ENCODE data around the gene C1R. TPM values are rescaled to one million over a fixed set of nuclear protein-coding genes. Genes with fewer than 3 reads are reported as not detected.

The C1R gene
- total RNA-seq, 1 donor from 2014 or later, result 143 TPM

DNA sequence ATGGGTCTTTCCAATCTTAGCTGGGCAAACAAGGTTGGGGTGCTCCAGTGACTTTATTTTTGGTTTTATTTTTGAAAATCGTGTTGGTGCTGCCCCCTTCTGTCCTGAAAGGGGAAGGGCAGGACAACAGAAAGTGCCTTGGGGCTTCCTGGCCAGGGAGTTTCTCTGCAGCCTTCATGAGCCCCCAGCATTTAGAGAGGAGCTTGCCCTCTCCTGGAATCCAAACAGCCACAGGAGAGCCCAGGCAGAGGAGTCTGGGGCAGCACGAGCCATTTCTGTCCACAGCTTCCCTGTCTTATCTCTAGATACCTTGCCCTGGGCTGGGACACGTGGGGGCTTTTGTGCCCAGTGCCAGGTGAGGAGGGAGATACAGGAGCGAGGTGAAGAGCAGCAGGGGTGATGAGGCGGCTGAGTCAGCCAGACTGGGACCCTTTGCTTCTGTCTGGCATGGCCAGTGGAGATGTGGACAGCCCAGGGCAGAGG lies 21.2 kb upstream of the C1R start:
- TF ChIP-seq, protein P1, sequence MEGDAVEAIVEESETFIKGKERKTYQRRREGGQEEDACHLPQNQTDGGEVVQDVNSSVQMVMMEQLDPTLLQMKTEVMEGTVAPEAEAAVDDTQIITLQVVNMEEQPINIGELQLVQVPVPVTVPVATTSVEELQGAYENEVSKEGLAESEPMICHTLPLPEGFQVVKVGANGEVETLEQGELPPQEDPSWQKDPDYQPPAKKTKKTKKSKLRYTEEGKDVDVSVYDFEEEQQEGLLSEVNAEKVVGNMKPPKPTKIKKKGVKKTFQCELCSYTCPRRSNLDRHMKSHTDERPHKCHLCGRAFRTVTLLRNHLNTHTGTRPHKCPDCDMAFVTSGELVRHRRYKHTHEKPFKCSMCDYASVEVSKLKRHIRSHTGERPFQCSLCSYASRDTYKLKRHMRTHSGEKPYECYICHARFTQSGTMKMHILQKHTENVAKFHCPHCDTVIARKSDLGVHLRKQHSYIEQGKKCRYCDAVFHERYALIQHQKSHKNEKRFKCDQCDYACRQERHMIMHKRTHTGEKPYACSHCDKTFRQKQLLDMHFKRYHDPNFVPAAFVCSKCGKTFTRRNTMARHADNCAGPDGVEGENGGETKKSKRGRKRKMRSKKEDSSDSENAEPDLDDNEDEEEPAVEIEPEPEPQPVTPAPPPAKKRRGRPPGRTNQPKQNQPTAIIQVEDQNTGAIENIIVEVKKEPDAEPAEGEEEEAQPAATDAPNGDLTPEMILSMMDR (IDR thresholded peaks at IDR 0.05; ENCODE audit: borderline replicate concordance), result peak; percentile 91
- DNase-seq, result no peak
- Histone ChIP-seq H3K36me3 (no peaks in the 10 kb centered on the region), H3K27me3 (ENCODE audit: low read depth) (no peaks in the 10 kb centered on the region), H3K9me3 (replicated peaks) (no peaks in the 10 kb centered on the region), H3K4me3 (no peak overlapping the region), H3K27ac (replicated peaks) (no peak overlapping the region), H3K4me1 (peaks cover 18% of the 10 kb centered on the region)
- intact Hi-C loops (cut with micrococcal nuclease), result no loop called here

DNA sequence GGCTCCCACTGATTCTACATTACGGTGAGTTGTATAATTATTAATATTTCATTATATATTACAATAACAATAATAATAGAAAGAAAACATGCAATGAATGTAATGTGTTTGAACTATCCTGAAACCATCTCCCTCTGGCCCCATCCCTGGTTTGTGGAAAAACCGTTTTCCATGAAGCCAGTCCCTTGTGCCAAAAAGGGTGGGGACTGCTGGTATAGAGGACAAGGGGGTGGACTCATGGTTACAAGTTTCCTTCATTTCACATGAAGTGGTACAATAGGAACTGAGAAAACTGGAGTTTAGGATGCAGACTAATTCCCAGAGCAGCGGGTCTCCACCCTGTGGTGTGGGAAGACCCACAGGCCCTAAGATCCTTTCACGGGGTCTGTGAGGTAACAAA lies 19.8 kb upstream of the C1R start:
- intact Hi-C loops (cut with micrococcal nuclease), result no loop called here

DNA sequence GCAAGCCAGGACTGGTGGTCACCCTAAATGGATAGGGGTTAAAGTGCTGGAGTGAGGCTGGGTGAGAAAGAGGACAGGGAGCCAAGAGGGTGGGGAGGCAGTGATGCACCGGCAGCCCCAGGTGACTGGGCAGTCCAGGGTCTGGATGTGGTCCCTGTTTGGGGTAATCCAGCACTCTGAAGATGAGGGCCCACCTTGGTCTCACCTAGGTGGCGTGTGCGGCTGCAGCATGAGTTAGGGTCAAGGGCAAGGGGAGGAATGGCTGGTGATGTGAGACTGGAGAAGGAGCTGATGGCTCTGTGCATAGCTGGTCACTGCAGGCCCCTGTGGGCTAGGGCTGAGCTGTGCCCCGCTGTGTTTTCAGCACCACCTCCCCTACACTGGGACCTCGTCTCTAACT lies 18.4 kb upstream of the C1R start:
- intact Hi-C loops (cut with micrococcal nuclease), result no loop called here
- Histone ChIP-seq H3K4me1 (peaks cover 27% of the 10 kb centered on the region), H3K27me3 (ENCODE audit: low read depth) (no peaks in the 10 kb centered on the region), H3K9me3 (replicated peaks) (peaks cover 9% of the 10 kb centered on the region), H3K4me3 (no peak overlapping the region), H3K27ac (replicated peaks) (no peak overlapping the region), H3K36me3 (peaks cover 4% of the 10 kb centered on the region)
- TF ChIP-seq, protein P1 (IDR thresholded peaks at IDR 0.05; ENCODE audit: borderline replicate concordance), result no peak
- no peak for DNase-seq

More for the DNA sequence above, 19.8 kb upstream of the C1R start:
- no peaks in the 10 kb centered on the region for H3K9me3 ChIP-seq (replicated peaks)
- no peaks in the 10 kb centered on the region for H3K27me3 ChIP-seq (ENCODE audit: low read depth)
- no peaks in the 10 kb centered on the region for H3K36me3 ChIP-seq
- H3K4me1 ChIP-seq, result peaks cover 27% of the 10 kb centered on the region
- H3K4me3 ChIP-seq, result no peak overlapping the region
- no peak overlapping the region for H3K27ac ChIP-seq (replicated peaks)
- TF ChIP-seq, protein P1 (IDR thresholded peaks at IDR 0.05; ENCODE audit: borderline replicate concordance), result no peak
- no peak for DNase-seq

DNA sequence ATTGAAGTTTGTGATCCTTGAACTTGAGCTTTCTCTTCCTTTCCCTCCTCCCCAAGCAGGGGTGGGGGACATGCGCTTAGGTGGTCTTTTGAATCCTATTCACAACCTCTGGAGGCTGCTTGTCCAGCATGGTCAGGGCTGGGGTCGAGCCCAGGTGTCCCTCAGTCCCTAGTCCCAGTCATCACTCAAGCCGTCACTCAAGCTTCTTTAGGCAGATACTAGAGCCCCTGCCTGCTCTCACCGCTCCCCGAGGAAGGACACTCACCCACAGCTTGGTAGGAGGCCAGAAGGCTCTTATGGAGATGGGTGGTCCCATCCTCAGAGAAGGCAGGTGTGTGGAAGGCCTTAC lies 17.3 kb upstream of the C1R start:
- Histone ChIP-seq H3K9me3 (replicated peaks) (peaks cover 10% of the 10 kb centered on the region), H3K36me3 (peaks cover 4% of the 10 kb centered on the region), H3K4me1 (peaks cover 27% of the 10 kb centered on the region), H3K27ac (replicated peaks) (peak overlapping the region; percentile 93), H3K4me3 (peak overlapping the region; percentile 69), H3K27me3 (ENCODE audit: low read depth) (no peaks in the 10 kb centered on the region)
- TF ChIP-seq, protein P1 (IDR thresholded peaks at IDR 0.05; ENCODE audit: borderline replicate concordance), result no peak
- no peak for DNase-seq
- intact Hi-C loops (cut with micrococcal nuclease), result loop anchor here (5.0 kb wide), 1 partner anchor 47 kb away; the partner anchor contains the start of gene C1S

DNA sequence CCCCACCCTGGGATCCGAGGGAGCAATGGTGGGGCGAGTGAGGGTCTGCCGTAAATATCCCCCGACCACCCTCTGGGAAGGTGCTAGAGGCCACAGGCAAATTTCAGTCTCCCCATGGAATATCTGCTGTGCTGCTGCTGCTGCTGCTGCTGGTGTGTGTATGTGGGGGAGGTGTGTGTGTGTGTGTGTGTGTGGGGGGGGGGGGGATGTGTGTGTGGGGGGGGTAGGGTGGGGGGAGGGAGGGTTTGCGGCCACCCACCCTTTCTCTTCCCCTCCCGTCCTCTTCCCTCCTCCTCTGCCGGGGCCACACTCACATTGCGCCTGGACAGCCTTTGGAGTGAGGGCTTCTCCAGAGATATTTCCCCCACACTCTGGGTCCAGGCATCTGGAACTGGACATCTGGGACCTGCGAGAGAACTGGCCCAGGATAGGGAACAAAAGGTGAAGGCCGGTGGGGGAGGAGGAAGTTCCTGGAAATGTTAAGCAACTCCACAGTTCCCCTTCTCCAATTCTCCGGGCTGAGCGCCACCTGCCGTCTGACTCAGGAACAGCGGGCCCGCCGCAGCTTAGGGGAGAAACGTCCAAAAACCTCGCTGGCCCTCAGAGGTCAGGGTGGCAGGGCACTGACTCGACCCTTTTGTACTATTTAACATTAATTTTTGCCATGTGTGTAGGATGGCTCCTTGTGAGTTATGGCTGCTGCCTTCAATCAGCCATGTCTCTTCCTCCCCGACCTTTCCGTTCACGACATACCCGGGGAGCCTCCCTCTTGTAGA lies 16.7 kb upstream of the C1R start, which contains the start of gene C1RL:
Gene C1RL, minus strand, starts transcription at position 419 of the 776 bp plus-strand sequence. Its CDS starts 34 bp downstream, at position 385.
- Histone ChIP-seq H3K9me3 (replicated peaks) (peaks cover 10% of the 10 kb centered on the region), H3K27me3 (ENCODE audit: low read depth) (no peaks in the 10 kb centered on the region), H3K4me3 (peak within 1 kb of the TSS; percentile 69), H3K36me3 (peaks cover 4% of the 10 kb centered on the region), H3K27ac (replicated peaks) (peak within 1 kb of the TSS; percentile 93), H3K4me1 (peaks cover 27% of the 10 kb centered on the region)
- peak; percentile 91 for DNase-seq
- intact Hi-C loops (cut with micrococcal nuclease), result loop anchor here (5.0 kb wide), 1 partner anchor 47 kb away; the partner anchor contains the start of gene C1S
- TF ChIP-seq, protein P1 (IDR thresholded peaks at IDR 0.05; ENCODE audit: borderline replicate concordance), result peak; percentile 99
